Neural cell (in vitro differentiated cells): Measurements from ENCODE around the gene VSIR.

ENCODE experiments used
- CTCF ChIP-seq: fragments of 450-650 bp; IDR thresholded peaks from 2 replicates; pipeline ENCODE4 v1.5.1; 2014; ENCODE audit warnings: antibody characterized with exemption, mild to moderate bottlenecking, moderate library complexity; ENCODE audit not compliant: poor library complexity, severe bottlenecking
- EP300 ChIP-seq: fragments of 450-650 bp; conservative IDR thresholded peaks from 2 replicates; pipeline ENCODE4 v1.6.1; 2014; ENCODE audit warnings: antibody characterized with exemption, mild to moderate bottlenecking, moderate library complexity; ENCODE audit not compliant: poor library complexity, severe bottlenecking
- EZH2 ChIP-seq: fragments of 200-600, 300-800 bp; shearing (Covaris generic), sonication (generic); IDR thresholded peaks from 2 replicates; pipeline ENCODE4 v1.6.1; 2014; ENCODE audit warnings: antibody characterized with exemption, low read length, borderline replicate concordance, mild to moderate bottlenecking; ENCODE audit not compliant: insufficient read depth, poor library complexity, severe bottlenecking
- POLR2AphosphoS5 ChIP-seq: IDR thresholded peaks from 2 replicates; pipeline ENCODE4 v1.6.1; 2012
- TAF1 ChIP-seq: IDR thresholded peaks from 2 replicates; pipeline ENCODE4 v1.6.1; 2012; ENCODE audit warnings: low read depth
- TF ChIP-seq, protein P1 (sequence below): IDR thresholded peaks from 2 replicates; pipeline ENCODE4 v1.6.1; 2012; ENCODE audit warnings: borderline replicate concordance

DNA sequence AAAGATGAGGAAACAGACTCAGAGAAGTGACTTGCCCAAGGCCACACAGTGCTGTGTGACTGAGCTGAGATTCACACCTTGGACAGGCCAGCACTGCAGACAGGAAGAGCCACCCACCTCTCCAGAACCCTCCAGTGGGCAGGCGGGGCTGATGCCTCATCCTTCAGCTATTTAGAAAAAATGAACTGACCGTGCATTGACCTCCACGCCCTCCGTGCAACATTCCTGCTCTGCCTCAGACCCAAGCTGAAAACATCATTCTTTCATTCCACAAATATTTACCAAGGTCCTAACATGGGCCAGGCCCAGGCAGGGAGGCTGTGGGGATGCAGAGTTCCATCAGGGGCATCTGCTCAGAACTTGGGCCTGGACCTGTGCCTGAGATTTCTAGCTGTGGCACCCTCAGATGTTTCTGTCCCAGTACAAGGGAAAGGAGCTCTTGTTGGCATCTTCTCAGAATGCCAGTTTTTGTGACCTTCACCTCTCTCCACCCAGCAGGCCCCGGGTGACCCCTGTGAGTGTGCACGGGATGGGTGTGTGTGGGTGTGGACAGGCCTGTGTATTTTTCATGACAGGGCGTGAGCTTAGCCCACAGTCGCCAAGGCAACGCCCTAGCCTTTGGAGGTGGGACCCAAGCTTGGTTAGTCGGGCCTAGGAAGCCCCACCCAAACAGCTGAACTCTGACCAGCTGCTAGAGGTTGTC, 6.5 kb downstream of the VSIR start:
- TF ChIP-seq CTCF (no peak), POLR2AphosphoS5 (no peak), EP300 (no peak), EZH2 (no peak), TAF1 (no peak)
- TF ChIP-seq, protein P1, sequence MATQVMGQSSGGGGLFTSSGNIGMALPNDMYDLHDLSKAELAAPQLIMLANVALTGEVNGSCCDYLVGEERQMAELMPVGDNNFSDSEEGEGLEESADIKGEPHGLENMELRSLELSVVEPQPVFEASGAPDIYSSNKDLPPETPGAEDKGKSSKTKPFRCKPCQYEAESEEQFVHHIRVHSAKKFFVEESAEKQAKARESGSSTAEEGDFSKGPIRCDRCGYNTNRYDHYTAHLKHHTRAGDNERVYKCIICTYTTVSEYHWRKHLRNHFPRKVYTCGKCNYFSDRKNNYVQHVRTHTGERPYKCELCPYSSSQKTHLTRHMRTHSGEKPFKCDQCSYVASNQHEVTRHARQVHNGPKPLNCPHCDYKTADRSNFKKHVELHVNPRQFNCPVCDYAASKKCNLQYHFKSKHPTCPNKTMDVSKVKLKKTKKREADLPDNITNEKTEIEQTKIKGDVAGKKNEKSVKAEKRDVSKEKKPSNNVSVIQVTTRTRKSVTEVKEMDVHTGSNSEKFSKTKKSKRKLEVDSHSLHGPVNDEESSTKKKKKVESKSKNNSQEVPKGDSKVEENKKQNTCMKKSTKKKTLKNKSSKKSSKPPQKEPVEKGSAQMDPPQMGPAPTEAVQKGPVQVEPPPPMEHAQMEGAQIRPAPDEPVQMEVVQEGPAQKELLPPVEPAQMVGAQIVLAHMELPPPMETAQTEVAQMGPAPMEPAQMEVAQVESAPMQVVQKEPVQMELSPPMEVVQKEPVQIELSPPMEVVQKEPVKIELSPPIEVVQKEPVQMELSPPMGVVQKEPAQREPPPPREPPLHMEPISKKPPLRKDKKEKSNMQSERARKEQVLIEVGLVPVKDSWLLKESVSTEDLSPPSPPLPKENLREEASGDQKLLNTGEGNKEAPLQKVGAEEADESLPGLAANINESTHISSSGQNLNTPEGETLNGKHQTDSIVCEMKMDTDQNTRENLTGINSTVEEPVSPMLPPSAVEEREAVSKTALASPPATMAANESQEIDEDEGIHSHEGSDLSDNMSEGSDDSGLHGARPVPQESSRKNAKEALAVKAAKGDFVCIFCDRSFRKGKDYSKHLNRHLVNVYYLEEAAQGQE, result no peak
